NCI-H2029 treated with DMSO at 0.1 percent for 48 hours (cell line): ENCODE data around the gene ENTREP1.
"Not testable (repeated sequence)": the region's sequence is repeated elsewhere in the genome, so short reads cannot be mapped to it uniquely, and the experiment has no call there.

Experiments
- DNase-seq: peaks from one replicate; lab custom pipeline; 2025; lab: John Stamatoyannopoulos, UW

Gene ENTREP1

GRCh38 chr9:69411246-69411645 lies 86.2 kb downstream of the ENTREP1 start:
- DNase-seq, result no peak

DNA sequence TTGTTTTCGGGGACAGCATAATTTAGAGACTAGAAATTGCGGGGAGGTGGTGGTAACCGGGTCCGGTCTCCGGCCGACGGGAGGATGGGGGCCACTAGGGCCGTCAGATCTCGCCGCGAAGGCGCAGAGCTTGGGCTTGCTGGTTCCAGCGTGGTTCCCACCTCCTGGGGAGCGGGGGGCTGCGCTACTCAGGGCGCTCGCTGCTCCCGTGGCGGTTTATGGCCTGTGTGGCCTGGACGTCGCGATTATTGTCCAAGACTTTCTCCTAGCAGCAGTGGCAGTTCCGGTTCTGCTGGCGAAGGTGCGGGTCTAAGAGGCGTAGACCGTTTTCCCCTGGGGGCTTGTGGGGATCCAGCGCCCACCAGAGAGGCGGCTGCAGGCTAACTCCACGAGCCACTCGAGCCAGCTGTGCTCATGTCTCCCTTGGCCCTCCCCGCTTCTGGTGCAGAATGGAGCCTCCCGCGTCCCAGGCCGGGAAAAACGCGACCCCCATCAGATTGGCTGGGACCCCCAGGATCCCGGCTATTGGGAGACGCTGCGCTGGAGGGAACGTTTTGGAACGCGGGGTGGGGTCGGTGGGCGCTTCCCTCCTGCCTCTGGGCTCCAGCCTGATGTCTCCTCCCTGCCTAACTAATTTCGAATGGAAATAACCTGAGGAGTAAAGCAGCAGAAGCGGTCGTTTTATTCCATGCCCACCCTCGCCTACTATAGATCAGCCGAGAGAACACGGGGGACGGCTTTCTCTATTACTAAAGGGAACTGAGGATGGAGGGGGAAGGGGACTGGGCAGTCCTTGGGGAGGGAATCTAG lies 87.1 kb downstream of the ENTREP1 start:
- DNase-seq, result no peak

DNA sequence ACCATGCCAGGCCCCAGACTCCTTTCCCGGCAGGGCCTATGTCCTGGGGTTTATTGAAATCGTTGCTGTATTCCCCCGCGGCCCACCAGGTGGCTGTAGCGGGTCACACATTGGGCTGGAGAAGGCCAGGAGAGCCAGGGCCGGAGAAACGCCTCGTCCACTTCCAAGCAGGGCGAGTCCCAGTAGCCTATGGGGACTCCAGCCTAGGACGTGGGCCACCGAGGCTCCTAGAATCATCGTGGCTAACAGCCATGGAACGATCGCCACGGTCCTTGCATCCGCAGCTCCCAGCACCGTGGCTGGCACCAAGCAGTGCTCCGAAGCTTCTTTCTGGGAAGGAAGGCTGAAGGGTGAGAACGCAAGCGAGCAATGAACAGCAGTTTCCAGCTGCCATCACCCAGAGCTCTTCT lies 87.7 kb downstream of the ENTREP1 start:
- no peak for DNase-seq

DNA sequence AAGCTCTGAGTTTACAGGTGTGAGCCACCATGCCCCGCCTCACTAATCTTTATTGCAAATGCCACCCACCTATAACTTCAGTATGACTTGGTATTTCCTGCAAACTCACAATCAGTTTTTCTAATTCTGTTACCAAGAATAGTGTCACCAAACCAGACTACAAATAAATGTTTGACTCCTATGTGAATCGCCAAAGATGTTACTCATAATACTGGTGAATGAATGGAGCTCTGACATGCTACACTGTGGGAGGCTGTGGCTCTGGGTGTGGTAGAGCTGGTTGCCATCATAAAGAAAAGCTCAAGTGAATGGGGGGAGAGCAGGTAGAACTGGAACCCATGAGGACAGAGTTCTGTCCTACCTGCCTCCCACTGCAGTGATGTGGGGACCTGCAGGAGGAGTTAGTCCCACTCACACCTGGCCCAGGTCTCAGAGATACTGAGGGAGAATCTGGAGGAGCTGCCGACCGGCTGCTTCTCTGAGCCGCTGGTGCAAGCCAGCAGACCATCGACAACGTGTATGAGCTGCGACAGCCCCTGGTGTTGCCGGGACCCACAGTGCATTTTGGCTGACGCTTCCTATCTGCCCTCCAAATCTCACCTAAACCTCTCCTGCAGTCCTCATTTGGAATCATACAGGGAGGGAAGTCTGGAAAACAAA lies 95.7 kb downstream of the ENTREP1 start:
- no peak for DNase-seq

DNA sequence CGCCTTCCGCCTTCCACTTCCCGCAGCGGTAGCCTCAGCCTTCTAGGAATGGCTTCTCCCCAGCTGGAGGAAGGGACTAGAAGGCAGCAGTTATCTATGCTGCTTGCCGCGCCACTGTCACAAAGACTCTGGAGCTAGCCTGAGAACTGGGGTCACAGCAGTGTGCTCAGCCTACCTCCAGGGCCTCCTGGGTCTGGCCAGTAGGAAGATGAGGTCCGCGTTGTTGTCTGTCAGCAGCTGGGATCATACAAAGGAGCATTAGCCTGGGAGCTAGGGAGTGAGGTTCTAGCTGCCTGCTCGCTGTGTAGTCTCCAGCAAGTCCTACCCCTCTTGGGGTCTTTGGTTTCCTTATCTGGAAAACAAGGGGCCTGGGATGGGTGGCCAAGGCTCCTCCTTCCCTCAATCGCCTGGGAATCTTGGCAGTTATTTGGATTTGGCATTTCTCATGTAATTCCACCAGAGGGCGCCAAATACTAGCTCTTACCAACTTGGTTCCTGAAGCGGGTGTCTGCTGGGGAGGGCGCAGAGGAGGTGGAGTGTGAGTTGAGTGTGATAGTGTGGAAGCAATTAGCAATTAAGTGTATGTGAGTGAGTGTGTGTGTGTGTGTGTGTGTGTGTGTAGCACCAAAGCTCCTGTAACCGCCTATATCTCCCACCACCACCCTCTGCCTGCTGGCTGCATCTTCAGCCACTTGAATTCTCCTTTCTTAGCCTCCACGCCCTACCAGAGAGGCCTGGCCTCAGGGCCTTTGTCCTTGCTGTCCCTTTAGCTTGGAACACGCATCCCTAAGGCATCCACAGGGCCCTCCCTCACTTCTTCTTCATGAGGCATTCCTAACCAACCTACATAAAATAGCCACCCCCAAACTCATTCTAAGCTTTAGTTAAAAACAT lies 97.1 kb downstream of the ENTREP1 start:
- DNase-seq, result peak; percentile 81

- DNase-seq, result no peak
These were observed 100.3 kb downstream of the ENTREP1 start for GRCh38 chr9:69425136-69425801.

DNA sequence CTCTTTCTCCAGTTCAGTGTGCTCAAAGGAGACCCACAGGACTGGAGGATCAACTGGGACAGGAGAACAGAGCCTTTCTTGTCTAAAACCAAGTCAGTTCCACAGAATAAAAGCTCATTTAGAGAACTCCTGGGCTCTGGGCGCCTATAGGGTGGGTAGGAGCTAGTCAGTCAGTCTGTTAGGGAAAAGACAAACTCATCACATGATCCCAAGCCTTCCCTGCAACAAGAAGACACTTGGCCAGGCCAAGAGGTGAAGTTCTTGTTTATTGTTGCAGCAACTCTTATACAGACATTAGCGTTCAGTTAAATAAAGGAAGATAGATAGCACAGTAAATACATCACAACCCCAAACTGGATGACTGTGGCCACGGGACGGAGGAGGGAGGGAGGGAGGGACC lies 102.3 kb downstream of the ENTREP1 start:
- DNase-seq, result no peak

- DNase-seq, result no peak
These were observed 103.2 kb downstream of the ENTREP1 start for GRCh38 chr9:69428017-69428785.

DNA sequence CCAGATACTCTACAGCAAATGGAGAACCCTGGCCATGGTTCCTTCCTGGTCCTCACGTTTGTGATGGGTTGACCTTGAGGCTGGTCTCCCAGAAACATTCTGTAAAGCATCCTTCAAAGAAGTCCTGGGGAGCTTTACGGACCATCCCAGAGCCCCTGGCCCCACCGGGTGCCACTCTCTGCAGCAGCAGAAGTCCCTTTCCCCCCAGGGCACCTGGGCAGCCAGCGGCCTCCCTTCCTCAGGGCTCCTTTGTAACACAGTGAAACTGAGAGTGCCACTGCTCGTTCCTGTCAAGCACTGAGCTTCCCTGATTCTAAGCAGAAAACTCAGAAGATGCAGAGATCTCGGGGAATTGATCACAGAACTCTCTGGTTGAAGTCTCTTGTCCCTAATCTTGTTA lies 104.3 kb downstream of the ENTREP1 start:
- no peak for DNase-seq

GRCh38 chr9:69430206-69430605 lies 105.2 kb downstream of the ENTREP1 start:
- no peak for DNase-seq

GRCh38 chr9:69431203-69431602 lies 106.2 kb downstream of the ENTREP1 start:
- DNase-seq, result no peak

- no peak for DNase-seq
These were observed 106.8 kb downstream of the ENTREP1 start for GRCh38 chr9:69431777-69432176.

DNA sequence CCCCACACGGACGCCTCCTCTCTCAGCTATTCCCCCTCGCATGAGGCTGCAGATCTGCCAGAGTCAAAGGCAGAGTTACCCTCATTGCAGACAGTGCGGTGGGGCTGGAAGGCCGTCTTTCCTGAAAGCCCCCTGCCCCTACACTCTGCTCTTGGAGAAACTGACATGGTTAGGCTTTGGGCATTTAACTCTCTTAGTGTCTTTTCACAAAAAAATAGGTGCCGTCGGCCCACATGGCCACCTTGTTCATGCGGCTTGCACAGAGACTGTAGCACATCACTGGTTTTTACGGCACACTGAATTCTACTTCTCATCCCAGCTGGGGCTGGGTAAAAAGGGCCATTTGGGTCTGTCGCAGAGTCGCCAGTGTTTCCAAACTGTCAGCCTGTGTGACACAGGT lies 107.6 kb downstream of the ENTREP1 start:
- no peak for DNase-seq

GRCh38 chr9:69433392-69433791 lies 108.4 kb downstream of the ENTREP1 start:
- DNase-seq, result no peak

DNA sequence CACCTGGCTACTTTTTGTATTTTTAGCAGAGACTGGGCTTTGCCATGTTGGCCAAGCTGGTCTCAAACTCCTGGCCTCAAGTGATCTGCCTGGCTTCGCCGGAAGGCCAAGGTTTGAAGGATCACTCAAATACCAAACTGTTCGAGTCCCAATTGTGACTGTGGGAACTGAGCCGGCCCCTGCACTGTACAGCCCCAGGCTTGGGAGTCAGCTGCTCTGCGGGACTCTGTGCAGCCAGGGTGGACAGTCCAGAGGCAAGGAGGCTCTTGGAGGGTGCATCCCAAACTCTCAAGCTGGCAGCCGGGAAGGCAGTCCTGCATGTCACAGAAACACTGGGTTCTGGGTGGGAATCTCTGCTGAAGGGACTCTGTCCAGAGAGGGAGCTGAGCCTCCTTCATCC lies 109.0 kb downstream of the ENTREP1 start:
- no peak for DNase-seq

- not testable (repeated sequence) for DNase-seq
These were observed 114.6 kb downstream of the ENTREP1 start for GRCh38 chr9:69439654-69440053.

- peak; percentile 10 for DNase-seq
These were observed 115.4 kb downstream of the ENTREP1 start for GRCh38 chr9:69440254-69440955.
